GM19351 (cell line): ENCODE measurements around the gene AMBP.

ENCODE experiments used
- ATAC-seq: cut with Tn5 transposase; IDR thresholded peaks from one replicate; pipeline ENCODE4 v1.9.1; 2021; ENCODE audit warnings: mild to moderate bottlenecking, moderate library complexity; ENCODE audit not compliant: unreplicated experiment

The AMBP gene

DNA sequence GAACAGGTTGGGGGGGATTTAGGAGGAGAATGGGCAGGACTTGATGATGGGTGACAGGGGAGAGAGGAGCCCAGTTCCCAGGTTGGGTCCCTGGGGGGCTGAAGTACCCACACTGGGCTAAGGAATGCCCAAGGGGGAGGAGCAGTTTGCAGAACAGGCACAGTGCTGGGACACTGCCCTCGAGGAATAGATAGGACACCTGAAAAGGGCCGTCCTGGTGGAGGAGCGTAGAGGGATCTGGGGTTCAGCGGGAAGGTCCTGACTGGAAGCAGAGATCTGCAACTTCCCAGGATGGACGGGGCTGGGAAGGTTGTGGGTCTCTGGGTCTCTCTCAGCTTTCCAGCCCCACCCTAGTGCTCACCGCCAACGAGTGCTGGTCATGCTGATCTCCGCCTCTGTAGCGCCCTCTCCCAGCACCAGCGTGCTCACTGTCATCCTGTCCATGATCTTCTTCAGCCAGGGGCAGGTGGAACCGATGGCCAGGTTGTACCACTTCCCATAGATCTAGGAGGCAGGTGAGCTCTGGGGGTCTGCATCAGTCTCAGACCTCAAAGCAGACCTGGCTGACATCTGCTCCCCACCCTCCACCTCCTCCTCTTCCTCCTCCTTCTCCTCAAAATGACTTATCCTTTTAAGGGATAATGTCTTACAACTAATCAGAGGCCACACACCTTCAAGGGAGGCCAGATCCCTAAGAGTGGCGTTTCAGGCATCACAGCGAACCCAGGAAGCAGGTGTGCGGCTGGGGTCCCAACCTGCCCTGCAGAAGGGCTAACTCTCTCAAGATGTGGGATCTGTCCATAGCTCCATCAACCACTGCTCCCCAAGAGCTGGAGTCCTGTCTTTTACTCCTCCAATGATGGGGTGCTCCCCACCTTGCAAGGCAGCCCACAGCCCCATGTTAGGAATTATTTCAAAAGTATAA is 1.6 kb downstream of the AMBP start:
- ATAC-seq, result no peak

DNA sequence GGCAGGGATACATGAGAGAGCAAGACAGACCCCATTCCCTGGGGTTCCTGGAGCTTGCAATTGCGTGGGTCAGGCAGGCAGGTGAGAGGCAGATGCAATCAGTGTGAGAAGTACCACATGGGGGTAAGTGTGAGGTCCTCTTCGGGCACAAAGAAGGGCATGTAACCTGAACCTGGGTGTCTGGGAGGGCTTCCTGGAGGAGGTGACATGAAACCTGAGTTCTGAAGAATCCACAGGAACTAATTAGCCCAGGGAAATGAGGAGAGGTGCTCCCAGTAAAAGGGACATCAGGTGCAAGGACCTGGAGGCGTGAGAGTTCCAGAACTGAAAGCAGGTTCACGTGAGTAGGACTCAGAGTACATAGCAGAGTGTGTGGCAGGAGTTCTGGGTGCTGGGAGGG is 2.5 kb downstream of the AMBP start:
- ATAC-seq, result no peak

DNA sequence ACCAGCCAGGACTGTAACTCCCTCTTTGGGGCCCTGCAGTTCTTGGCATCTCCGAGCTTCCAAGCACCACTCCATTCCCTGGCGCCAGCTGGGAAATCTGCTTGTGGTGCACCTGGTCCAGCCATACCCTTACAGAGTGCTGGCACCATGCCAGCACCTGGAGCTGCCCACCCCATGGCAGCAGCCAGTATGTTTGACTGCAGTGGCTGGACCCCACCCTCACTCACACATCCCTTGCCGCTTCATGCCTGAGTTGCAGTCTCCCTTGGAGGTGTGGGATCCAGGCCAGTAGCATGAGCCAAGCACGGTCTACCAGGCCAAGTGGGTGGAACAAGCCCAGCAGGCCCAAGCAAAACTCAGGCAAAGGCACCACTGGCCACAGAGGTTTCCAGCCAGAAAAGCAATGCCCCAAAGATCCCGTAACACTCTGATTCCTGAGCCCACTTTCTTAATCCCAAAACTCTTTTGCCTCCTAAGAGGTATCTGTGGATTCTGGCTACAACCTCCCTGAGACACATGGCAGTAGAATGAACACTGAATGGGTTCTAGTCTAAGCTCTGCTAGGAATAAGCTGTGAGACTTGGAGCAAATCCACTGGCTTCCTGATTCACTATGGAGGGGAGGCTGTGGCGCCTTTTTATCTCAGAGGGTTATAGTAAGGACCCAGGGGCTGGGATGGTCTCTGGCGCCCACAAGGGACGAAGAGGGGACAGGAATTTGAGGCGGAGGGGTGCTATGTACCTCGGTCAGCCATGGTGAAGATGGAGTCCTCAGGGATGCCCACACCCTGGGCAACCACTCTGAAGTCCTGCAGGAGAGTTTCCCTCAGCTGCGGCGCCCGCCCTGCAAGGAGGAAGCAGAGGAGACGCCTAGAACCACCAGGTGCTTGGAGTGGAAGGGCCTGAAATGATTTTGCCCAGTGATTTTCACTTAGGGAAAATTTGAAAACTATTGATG is 5.6 kb downstream of the AMBP start:
- no peak for ATAC-seq

DNA sequence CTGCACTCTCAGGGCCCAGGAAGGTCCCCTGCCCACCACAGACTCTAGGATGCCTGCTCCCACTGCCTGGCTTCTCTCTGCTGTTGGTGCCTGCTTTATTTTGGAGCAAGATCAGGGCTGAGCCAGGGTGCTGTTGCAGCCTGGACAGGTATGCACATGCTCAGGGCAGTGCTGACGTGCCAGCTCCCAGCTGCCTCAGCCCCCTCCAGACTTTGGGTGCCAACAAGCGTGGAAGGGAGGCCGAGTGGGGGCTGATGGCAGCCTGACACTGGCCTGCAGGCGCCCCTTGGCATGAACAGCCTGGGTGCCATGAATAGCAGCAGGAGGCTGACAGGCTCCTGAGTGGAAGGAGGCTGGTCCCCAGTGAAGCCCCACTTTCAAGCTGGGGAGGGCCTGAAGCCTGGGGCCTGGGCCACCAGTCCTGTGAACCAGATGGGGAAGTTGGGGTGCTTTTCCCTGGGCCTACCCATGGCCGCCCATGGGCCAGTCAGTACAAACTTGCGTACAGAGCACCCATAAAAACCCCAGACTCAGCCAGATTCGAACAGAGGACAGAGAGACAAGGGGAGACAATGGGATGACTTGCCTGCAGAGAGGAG is 6.8 kb downstream of the AMBP start:
- no peak for ATAC-seq

DNA sequence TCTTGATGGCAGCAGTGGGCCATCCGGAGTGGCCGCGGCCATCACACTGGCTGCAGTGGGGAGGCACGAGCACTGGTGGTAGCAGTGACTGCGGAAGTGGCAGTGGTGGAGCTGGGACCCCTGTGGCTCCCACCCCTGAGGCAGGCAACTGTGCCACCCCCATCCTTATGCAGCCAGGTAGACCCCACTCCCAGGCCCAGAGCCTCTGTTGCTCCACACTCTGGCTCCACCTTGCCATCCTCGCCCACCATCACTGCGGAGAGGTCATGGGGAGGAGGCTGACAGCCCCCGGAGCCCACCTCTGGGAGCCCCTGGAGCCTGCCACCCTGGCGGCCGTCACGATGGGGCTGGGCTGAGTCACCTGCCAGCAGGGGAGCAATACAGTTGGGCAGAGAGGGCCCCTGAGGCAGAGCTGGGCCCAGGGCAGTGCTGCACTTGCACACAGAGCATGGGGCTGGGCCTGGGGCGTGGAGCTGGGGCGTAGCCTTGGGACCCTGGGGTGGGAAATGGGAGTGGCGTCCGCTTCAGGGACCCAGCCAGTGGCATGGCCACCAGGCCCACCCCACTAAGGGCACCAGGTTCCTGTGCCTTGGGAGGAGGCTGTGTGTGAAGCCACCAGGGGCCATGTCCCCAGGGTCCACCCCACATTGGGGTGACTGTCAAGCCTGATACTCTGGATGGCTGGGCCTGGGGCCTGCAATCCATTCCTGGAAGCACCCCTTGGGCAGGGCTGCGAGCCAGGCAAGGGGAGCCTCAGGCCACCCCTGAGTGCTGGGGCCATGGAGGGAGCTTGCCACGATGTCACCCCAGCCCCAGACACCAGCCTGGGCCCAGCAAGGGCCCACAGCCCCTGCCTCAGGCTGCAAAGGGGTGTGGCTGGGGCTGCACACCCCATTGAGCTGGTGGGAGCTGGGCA is 7.7 kb downstream of the AMBP start:
- ATAC-seq, result no peak

DNA sequence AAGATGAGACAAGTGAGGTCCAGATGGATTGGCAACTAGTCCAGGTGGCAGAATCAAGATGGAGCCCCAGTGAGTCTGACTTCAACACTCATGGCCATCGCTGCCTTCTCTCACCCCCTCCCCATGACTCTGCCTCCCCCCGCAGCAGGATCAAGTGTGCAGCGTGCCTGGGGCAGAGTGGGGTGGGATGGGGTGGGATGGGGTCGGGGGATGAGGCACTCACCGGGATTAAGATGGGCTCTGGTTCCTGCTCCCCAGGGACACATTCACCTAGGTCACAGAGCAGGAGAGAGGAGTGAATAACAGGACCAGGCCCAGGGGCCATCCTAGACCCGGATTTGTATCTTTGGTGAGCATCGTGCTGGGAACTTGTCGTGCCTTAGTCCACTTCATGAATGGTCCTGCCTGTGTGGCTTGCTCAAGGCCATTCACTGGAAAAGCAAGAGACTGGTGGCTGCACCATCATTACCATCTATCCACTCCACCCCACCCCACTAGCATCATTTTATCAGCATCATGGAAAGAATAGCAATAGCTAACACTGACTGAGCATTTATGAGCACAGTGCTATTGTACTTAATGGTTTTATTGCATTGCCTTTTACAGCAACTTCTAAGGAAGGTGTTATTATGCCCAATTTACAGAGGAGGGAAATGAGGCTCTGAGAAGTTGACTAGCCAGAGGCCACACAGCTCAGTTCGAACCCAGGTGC is 8.5 kb downstream of the AMBP start:
- no peak for ATAC-seq

DNA sequence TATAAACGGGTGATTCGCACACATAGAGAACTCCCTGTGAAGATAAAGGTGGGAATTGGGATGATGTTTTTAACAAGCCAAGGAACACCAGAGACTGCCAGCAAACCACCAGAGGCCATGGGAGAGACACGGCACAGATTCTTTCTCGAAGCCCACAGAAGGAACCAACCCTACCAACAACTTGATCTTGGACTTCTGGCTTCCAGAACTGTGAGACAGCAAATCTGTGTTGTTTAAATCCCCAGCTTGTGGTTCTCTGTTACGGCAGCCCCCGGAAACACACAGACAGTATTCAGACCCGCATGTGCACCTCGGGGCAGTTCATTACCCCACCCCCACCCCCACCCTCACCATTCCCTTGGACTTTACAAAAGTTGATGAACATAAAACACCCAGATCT is 12.8 kb downstream of the AMBP start:
- no peak for ATAC-seq

DNA sequence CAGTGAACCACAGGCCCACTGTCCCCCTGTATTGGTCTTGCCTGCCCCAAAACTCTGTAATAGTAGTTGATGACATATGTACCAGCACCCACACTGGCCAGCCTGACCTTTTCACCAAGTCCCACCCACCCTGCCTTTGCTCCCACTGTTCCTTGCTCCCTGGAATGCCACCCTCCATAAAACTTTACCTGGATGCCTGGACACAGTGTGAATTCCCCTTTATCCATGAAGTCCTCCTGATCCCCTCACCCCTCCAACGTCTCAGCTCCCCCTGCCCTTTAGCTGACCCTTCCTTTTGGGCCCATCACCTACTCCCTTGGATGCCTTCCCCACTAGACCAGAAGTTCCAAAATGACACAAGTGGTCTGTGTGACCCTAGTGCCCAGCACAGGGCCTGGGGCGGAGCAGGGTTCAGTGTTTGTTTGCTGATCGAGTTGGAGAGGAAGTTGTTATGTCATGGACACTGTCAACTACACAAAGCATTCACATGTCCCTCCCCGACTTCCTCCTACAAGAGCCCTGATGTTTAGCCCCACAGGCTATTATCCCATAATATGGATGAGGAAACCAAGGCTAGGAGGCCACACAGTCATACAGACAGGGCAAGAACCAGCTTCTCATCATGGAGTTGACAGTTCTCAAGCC is 16.1 kb downstream of the AMBP start:
- ATAC-seq, result no peak

DNA sequence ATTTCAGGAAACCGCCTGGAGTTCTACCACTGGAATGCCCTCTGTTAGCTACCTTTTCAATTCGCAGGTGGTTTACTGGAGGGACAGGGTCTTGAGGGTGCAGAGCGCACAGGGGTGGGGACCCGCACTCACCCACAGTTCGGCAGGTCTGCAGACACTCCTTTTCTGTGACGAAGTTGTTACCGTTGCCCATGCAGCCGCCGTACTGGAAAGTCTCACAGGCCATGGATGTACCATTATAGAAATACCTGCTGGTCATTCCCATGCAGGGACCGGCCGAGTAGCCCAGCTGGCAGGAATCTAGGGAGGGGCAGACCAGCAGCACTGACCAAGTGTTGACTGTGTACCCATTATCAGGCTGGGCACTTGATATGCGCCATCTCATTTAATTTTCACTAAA is 16.8 kb downstream of the AMBP start:
- no peak for ATAC-seq

DNA sequence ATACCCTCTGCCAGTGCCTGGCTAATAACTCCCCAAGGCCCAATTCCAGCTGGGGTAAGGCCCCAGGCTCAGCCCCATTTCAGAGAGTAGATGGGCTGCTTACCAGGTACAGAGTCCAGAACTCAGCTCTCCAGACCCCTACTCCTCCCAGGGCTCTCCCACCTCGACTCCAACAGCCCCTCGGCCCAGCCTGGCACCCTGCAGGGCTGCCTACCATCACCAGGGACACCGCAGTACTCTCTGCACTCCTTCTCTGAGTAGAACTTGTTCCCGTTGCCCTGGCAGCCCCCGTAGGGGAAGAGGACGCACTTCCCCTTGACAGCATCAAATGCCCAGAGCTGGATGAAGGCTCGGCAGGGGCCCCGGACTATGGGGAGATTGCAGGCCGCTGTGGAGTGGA is 17.4 kb downstream of the AMBP start:
- ATAC-seq, result no peak

DNA sequence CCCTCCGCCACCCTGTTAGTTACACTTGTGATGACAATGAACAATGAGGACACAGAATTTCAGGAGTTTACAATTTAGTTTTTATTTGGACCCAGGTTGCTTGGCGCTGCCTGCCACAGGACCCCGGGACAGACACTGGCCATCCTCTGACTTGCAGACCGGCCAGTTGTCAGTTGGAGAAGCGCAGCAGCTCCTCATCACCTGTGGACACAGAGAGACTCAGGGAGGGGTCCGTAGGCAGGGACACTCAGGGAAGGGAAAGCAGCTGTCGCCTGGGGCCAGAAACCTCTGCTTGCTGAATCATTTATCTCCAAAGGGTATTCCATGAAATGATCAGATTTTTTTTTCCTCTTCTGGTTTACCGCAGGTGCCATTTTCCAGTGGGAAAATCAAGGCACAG is 18.0 kb downstream of the AMBP start:
- ATAC-seq, result no peak

DNA sequence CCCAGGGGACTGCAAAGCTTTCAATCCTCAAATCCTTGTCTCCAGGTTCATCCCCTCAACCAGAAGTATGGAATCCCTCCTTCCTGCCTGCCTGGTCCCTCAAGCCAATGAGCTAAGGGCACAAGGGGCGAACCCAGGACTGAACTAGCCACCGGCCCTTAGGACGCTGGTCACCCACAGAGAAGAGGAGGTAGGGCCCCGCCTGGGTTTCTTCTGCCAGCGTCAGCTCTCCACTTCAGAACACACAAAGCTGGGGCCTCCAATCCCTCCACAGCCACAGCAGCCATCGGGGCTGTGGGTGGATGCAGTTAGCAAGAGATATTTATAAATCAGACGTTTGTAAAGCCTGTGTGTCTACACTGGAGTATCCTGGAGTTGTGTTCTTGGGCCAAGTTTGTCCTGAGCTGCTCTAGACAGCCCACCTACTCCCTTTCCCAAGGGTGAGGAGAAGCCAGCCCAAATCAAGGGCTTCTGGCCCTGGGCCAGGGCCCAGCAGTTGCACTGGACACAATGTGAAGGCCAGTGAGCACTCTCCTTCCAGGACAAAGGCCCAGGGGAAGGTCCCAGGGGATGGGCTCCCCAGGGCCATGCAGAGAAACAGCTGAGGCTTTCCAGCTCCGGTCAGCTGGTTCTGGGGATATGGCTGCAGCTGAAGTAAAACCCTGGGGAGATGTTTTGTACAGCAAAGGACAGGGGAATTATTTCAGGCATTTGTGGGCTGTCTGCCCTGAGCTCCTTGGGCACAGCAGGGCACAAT is 18.9 kb downstream of the AMBP start:
- ATAC-seq, result no peak

DNA sequence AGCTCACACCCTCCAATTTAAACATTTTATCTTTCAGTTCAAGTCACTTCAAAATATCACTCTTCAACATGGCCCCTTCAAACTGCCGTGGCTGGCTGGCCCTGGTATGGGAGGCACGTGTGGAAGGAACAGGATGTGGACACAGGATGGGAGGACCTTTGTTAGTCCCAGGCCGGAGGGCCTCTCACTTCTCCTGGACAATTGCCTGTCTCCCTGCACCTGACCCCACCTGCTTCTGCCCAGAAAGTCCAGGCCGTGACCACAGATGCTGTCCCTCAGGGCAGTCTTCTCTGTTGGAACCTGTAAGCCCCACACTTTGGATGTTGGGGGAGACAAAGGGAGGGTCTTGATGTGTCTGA is 19.4 kb downstream of the AMBP start:
- ATAC-seq, result no peak

DNA sequence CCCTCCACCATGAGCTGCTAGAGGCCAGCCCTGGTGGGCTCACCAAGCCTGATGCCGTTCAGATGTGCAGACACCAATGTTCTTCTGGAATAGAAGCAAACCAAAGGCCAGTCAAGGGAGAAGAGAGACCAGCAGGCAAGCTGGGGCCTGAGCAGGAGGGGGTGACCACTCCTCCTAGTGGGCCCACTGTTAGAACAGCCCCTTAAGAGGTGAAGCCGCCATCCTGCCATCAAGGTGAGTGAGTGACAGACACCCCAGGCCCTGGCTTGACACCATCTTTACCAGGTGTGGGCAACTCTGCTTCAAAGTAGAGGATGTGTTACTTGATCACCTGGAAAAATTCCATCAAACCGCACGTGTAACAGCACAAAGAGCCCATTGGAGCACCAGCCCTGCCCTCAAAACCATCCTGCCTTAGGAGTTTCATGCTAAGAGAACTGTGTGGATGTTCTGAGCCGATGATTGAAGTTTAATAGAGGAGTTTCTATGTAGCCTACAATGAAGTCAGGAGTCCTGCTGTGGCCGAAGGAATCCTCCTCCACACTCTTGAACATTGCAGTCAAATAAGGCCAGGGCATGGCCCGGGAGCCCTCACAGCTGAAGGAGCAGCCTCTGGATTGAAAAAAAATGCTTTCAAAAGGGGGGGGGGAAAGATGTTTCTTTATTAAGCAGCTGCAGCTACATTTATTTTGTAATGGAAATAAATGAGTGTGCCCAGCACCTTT is 20.8 kb downstream of the AMBP start:
- ATAC-seq, result no peak

DNA sequence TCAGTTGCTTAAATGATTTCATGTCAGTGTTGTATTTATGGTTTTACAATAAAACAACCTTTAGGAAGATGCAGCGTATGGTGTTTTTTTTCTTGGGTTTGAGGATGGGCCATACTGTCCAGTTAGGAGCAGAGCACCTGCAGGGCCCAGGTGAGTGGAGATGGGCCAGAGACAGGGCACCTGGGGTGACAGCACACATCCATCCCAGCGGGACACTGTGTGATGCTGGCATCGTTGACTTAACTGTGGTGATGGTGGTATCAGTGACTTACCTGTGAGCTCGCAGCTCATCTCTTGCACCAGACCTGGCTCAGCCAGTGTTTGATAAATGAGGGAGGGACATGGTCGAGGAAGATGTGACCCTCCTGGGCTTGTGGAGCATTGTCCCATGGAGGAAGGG is 21.6 kb downstream of the AMBP start:
- no peak for ATAC-seq

DNA sequence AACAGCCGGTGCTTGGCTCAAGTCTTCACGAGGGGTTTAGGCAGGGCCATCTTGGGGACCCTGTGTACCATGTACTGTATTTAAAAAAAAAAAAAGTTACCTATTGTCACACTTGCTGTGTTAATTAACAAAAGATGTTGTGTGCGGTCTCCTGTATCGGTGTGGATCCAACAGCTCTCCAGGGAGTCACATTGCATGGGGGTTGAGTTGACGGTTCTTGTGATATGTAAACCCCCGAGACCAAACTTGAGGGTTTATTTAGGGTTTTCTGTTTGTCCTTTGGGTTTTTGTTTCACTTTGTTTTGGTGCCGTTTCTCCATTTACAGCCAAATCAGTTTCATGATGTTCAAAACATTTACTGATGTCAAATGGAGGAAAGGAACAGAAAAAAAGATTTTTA is 22.2 kb downstream of the AMBP start:
- no peak for ATAC-seq

DNA sequence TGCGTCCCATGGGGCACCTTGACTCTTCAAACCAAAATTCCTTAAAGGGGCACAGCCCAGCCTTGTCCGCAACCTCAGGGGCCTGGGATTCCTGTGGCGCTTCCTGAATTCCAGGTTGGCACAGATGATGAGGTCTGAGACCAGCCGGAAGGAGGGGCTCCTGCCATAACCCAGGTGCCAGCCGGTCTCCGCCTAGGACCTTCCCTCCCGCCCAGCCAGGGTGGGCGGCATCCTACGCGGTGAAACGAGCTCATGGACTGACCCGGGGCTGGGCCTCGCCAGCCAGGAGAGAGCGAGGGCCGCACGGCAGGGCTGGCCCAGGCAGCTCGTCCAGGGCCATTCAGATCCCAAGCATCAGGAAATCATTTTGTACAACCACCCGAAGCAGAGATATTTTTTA is 23.0 kb downstream of the AMBP start:
- no peak for ATAC-seq

DNA sequence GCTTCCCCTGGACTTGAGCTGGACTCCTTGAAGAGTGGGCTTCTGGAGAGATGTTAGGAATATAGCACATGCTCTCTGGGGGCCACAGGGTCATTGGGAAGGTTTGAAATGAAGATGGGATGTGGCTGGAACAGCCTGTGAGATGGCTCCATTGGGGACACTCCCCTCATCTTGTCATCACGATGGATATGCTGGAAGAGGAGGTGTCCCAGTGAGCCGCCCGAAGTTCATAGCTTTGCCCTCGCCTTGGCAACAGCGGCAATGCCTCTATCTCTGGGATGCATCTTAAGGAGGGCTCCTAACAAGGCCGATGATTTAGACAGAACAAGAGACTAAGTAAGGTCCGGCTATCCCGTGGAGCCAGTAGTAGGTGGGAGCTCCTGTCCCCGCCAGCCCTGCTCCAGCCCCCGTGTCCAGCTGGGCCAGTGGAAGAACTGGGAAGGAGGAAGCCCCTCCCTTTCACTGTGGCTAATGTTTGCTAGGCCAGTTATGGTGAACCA is 23.9 kb downstream of the AMBP start:
- ATAC-seq, result no peak
